OCI-LY7 (cell line): ENCODE data around the gene CD47. TPM values are rescaled to one million over a fixed set of nuclear protein-coding genes. Genes with fewer than 3 reads are reported as not detected.

Experiments
- BruUV-seq: library from RNA; stranded (reverse); fragments of 400-500 nt; replicated peaks from 2 replicates; lab custom pipeline; 2021; lab: Mats Ljungman, UMichigan
- CTCF ChIA-PET: fragments of 300-600 bp; sonication (Branson Sonifier 250); formaldehyde crosslinking; loops from one replicate; lab custom pipeline; 2022; ENCODE audit warnings: antibody characterized with exemption; ENCODE audit not compliant: unreplicated experiment; lab: Charles Lee
- POLR2A ChIA-PET: fragments of 300-600 bp; sonication (Branson Sonifier 250); formaldehyde crosslinking; loops from one replicate; lab custom pipeline; 2022; ENCODE audit warnings: antibody characterized with exemption; lab: Charles Lee
- DNase-seq: peaks from one replicate; pipeline ENCODE4 v3.0.0-alpha.2; 2015; ENCODE audit warnings: low spot score
- H2AFZ ChIP-seq: fragments of 200-600 bp; sonication (generic), shearing (Covaris generic); 2 replicates; pipeline ENCODE4 v1.6.1; 2014; ENCODE audit warnings: mild to moderate bottlenecking, antibody characterized with exemption, low read length, moderate library complexity
- H3K27ac ChIP-seq: fragments of 200-600 bp; sonication (generic); 2 replicates; pipeline ENCODE4 v1.5.1; 2014; ENCODE audit warnings: mixed run types, low read depth, mild to moderate bottlenecking, moderate library complexity, low read length, inconsistent platforms; ENCODE audit not compliant: poor library complexity, severe bottlenecking
- H3K36me3 ChIP-seq: fragments of 200-600 bp; sonication (generic); 2 replicates; pipeline ENCODE4 v1.6.1; 2014; ENCODE audit warnings: mild to moderate bottlenecking, antibody characterized with exemption, low read length, moderate library complexity, mixed read lengths; ENCODE audit not compliant: insufficient read depth
- H3K4me1 ChIP-seq: fragments of 200-600 bp; sonication (generic); 2 replicates; pipeline ENCODE4 v1.5.1; 2014; ENCODE audit warnings: mild to moderate bottlenecking, low read length; ENCODE audit not compliant: insufficient read depth, poor library complexity, severe bottlenecking
- H3K4me2 ChIP-seq: fragments of 200-600 bp; sonication (generic); 2 replicates; pipeline ENCODE4 v1.6.1; 2014; ENCODE audit warnings: mild to moderate bottlenecking, low read length
- H3K4me3 ChIP-seq: fragments of 200-600 bp; sonication (generic); 2 replicates; pipeline ENCODE4 v1.5.1; 2014; ENCODE audit warnings: mild to moderate bottlenecking, low read depth, low read length; ENCODE audit not compliant: poor library complexity, severe bottlenecking
- H3K79me2 ChIP-seq: fragments of 200-600 bp; sonication (generic); 2 replicates; pipeline ENCODE4 v1.6.1; 2016; ENCODE audit warnings: low read depth, mild to moderate bottlenecking, low read length, moderate library complexity, mixed read lengths; ENCODE audit not compliant: insufficient read depth
- H3K9me2 ChIP-seq: fragments of 200-600 bp; sonication (generic); 2 replicates; pipeline ENCODE4 v1.6.1; 2016; ENCODE audit warnings: mild to moderate bottlenecking, low read length, mixed read lengths; ENCODE audit not compliant: insufficient read depth
- H3K9me3 ChIP-seq: fragments of 200-600 bp; sonication (generic); 2 replicates; pipeline ENCODE4 v1.6.1; 2014; ENCODE audit warnings: mild to moderate bottlenecking, mixed run types, low read length, mixed read lengths
- H4K20me1 ChIP-seq: fragments of 200-600 bp; sonication (generic); 2 replicates; pipeline ENCODE4 v1.6.1; 2014; ENCODE audit warnings: mild to moderate bottlenecking, antibody characterized with exemption, low read length, moderate library complexity, mixed read lengths; ENCODE audit not compliant: insufficient read depth
- CTCF ChIP-seq: fragments of 200-600 bp; sonication (generic); conservative IDR thresholded peaks from 2 replicates; pipeline ENCODE4 v1.5.1; 2014; ENCODE audit warnings: mild to moderate bottlenecking, antibody characterized with exemption, low read length, moderate library complexity, mixed read lengths
- EZH2phosphoT487 ChIP-seq: fragments of 200-600 bp; sonication (generic); IDR thresholded peaks from 2 replicates; pipeline ENCODE4 v1.6.1; 2018; ENCODE audit warnings: low read depth, borderline replicate concordance, mild to moderate bottlenecking, mixed run types, antibody characterized with exemption, low read length, moderate library complexity, mixed read lengths
- intact Hi-C: fragments of 100-400 bp; cut with micrococcal nuclease; formaldehyde crosslinking; loops from one replicate; pipeline ENCODE4 v1.10.0; 2022; ENCODE audit not compliant: unreplicated experiment
- total RNA-seq, 2 experiments: library from RNA; depleted of rRNA in 1 of 2; stranded (reverse); fragments of >200 nt in 1 of 2; shearing (Covaris generic) in 1 of 2; gene quantifications; 2 replicates each; pipeline ENCODE4 v1.2.3, GENCODE V29; 2014 to 2022

The CD47 gene
- total RNA-seq, 2 experiments from 2014 or later: 43.9 to 50.0 TPM

GRCh38 chr3:108036401-108036800 lies 54.4 kb downstream of the CD47 start:
- POLR2A ChIA-PET: interaction anchor here (0.8 to 1.4 kb wide), 4 partner anchors 8 to 357 kb away, joined by 3 to 6 read pairs (median 4); no protein-coding TSS in a partner anchor
- no peak overlapping the region for H2AFZ ChIP-seq
- H3K4me2 ChIP-seq: no peak overlapping the region
- no peak overlapping the region for H3K27ac ChIP-seq
- BruUV-seq: no TSS peak
- DNase-seq: no peak
- no peaks in the 10 kb centered on the region for H3K36me3 ChIP-seq
- H3K4me3 ChIP-seq: no peak overlapping the region
- TF ChIP-seq CTCF (no peak), EZH2phosphoT487 (no peak)
- H3K9me2 ChIP-seq: no peaks in the 10 kb centered on the region
- no peaks in the 10 kb centered on the region for H3K9me3 ChIP-seq
- H4K20me1 ChIP-seq: no peaks in the 10 kb centered on the region
- H3K79me2 ChIP-seq: no peaks in the 10 kb centered on the region
- CTCF ChIA-PET: no interaction called here
- H3K4me1 ChIP-seq: peaks cover 4% of the 10 kb centered on the region
- intact Hi-C loops: no loop called here

DNA sequence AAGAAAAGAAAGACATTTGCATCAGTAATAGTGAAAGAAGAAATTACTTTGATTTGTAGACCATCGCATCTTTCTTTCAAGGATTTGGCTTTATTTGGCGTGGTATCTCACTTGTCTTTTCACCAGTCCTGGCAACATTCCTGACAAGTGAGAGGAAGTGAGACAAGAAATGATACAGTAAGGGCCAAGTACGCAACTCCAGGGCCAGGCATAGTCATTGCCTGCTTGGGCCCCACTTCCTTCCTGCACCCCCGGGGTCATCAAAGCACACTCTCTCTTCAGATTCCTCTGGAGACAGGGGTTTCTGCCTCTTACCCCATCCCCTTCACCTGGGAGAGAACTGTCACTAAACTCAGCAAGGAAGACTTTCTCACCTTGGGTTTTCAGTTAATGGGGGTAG lies 55.1 kb downstream of the CD47 start:
- H3K4me2 ChIP-seq: no peak overlapping the region
- POLR2A ChIA-PET: interaction anchor here (0.6 to 1.4 kb wide), 4 partner anchors 9 to 358 kb away, joined by 3 to 6 read pairs (median 3); no protein-coding TSS in a partner anchor
- H3K36me3 ChIP-seq: no peaks in the 10 kb centered on the region
- peaks cover 4% of the 10 kb centered on the region for H3K4me1 ChIP-seq
- no peak overlapping the region for H2AFZ ChIP-seq
- intact Hi-C loops: no loop called here
- H4K20me1 ChIP-seq: no peaks in the 10 kb centered on the region
- TF ChIP-seq CTCF: no peak
- TF ChIP-seq EZH2phosphoT487: no peak
- no TSS peak for BruUV-seq
- no peak for DNase-seq
- no peaks in the 10 kb centered on the region for H3K9me3 ChIP-seq
- CTCF ChIA-PET: no interaction called here
- no peak overlapping the region for H3K4me3 ChIP-seq
- no peaks in the 10 kb centered on the region for H3K9me2 ChIP-seq
- H3K27ac ChIP-seq: no peak overlapping the region
- H3K79me2 ChIP-seq: no peaks in the 10 kb centered on the region

DNA sequence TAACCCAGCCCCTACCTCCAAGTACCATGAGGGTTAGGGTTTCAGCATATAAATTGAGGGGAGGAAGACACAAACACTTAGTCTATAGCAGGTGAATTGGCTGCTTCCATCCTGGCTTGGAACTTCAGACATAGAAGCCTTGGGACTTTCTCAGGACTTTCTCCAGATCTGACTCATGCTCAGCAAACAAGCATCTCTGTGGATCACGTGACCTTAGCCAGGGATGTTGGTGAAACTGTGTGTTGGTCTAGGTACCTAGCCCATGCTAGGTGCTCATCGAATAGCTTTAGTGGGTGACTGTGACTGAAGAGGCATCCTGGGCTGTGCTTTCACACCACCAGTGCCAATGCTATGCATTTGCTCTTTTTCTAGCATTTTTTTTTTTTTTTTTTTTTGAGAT lies 58.9 kb downstream of the CD47 start:
- peaks cover 4% of the 10 kb centered on the region for H3K4me1 ChIP-seq
- POLR2A ChIA-PET: interaction anchor here (0.7 to 2.1 kb wide), 2 partner anchors 11 to 521 kb away, joined by 3 to 6 read pairs; no protein-coding TSS in a partner anchor
- no peak overlapping the region for H3K27ac ChIP-seq
- intact Hi-C loops: no loop called here
- BruUV-seq: no TSS peak
- H3K36me3 ChIP-seq: no peaks in the 10 kb centered on the region
- H3K9me2 ChIP-seq: no peaks in the 10 kb centered on the region
- no peak overlapping the region for H3K4me2 ChIP-seq
- H4K20me1 ChIP-seq: no peaks in the 10 kb centered on the region
- no peaks in the 10 kb centered on the region for H3K79me2 ChIP-seq
- no peak for DNase-seq
- H2AFZ ChIP-seq: no peak overlapping the region
- CTCF ChIA-PET: no interaction called here
- no peak overlapping the region for H3K4me3 ChIP-seq
- TF ChIP-seq EZH2phosphoT487: no peak
- TF ChIP-seq CTCF: no peak
- no peaks in the 10 kb centered on the region for H3K9me3 ChIP-seq
